NCI-H2081 (cell line): Measurements from ENCODE around the gene CLHC1.
"Not testable (repeated sequence)": the region's sequence is repeated elsewhere in the genome, so short reads cannot be mapped to it uniquely, and the experiment has no call there.

Experiments
- DNase-seq, 2 experiments: peaks; one replicate each; lab custom pipeline; 2025; lab: John Stamatoyannopoulos, UW

CLHC1 gene

GRCh38 chr2:55232863-55233657, 967 bp upstream of the CLHC1 start:
- peak; percentile 21 to 32 for DNase-seq

- DNase-seq = no peak
These were observed 478 bp downstream of the CLHC1 start for GRCh38 chr2:55231546-55232083.

- DNase-seq = no peak
These were observed 1.5 kb downstream of the CLHC1 start for GRCh38 chr2:55230551-55230950.

- DNase-seq = no peak
These were observed 2.9 kb downstream of the CLHC1 start for GRCh38 chr2:55229221-55229620.

GRCh38 chr2:55228226-55228563, 3.9 kb downstream of the CLHC1 start:
- no peak for DNase-seq

- not testable (repeated sequence) for DNase-seq
These were observed 4.5 kb downstream of the CLHC1 start for GRCh38 chr2:55227437-55228225.

GRCh38 chr2:55225481-55226020, 6.5 kb downstream of the CLHC1 start:
- no peak for DNase-seq

- DNase-seq = no peak
These were observed 7.3 kb downstream of the CLHC1 start for GRCh38 chr2:55224761-55225261.

GRCh38 chr2:55223958-55224760, 7.9 kb downstream of the CLHC1 start:
- no peak for DNase-seq

- no peak for DNase-seq
These were observed 18.3 kb downstream of the CLHC1 start for GRCh38 chr2:55213822-55214221.

GRCh38 chr2:55204950-55205349, 27.1 kb downstream of the CLHC1 start:
- DNase-seq = no peak

GRCh38 chr2:55204536-55204935, 27.6 kb downstream of the CLHC1 start:
- no peak for DNase-seq

GRCh38 chr2:55200416-55200815, 31.7 kb downstream of the CLHC1 start:
- DNase-seq = no peak

GRCh38 chr2:55196526-55196925, 35.6 kb downstream of the CLHC1 start:
- no peak for DNase-seq

- not testable (repeated sequence) for DNase-seq
These were observed 40.2 kb downstream of the CLHC1 start for GRCh38 chr2:55191888-55192287.

GRCh38 chr2:55186837-55187236, 45.3 kb downstream of the CLHC1 start:
- DNase-seq = not testable (repeated sequence)

GRCh38 chr2:55180374-55180773, 51.7 kb downstream of the CLHC1 start:
- no peak for DNase-seq

GRCh38 chr2:55176094-55176415, 56.0 kb downstream of the CLHC1 start:
- no peak for DNase-seq

GRCh38 chr2:55175254-55176093, 56.6 kb downstream of the CLHC1 start:
- DNase-seq = peak; percentile 54 to 62

- DNase-seq = no peak
These were observed 58.5 kb downstream of the CLHC1 start for GRCh38 chr2:55173438-55174054.

GRCh38 chr2:55169915-55170314, 62.2 kb downstream of the CLHC1 start:
- no peak for DNase-seq
